Right lobe of liver (tissue), 4 donors: ENCODE data around the gene SMIM11.

ENCODE experiments used
- CTCF ChIP-seq, 4 donors: fragments of 200-600 bp in 3 of 4; fragments of 450-650 bp in 1 of 4; IDR thresholded peaks; one replicate each; pipeline versions ENCODE4 v1.5.1 to v1.8.0; 2016 to 2022; ENCODE audit warnings: antibody characterized with exemption in 4 of 4, mild to moderate bottlenecking in 2 of 4
- POLR2A ChIP-seq: fragments of 450-650 bp; IDR thresholded peaks from one replicate; pipeline ENCODE4 v1.6.1; 2017; ENCODE audit warnings: antibody characterized with exemption, mild to moderate bottlenecking
- donor health status: DM: no; HTN: no; CAD: no.
- donor health status: DM: no; HTN: no; CAD: no.
- donor health status: DM: no; HTN: yes; CAD: no.

- TF ChIP-seq CTCF (IDR thresholded peaks at IDR 0.05) (no peak), POLR2A (no peak)
Measured at GRCh38 chr21:34338226-34338625, 37.1 kb upstream of the SMIM11 start.
